AG10803 (cell line): ENCODE results near the gene SSB.
"Not testable (repeated sequence)": the region's sequence is repeated elsewhere in the genome, so short reads cannot be mapped to it uniquely, and the experiment has no call there.

Experiments used
- DNase-seq: peaks from one replicate; pipeline ENCODE4 v3.0.0; 2010; ENCODE audit warnings: low read depth
- H3K4me3 ChIP-seq: 2 replicates; pipeline ENCODE4 v1.5.1; 2011; ENCODE audit warnings: mild to moderate bottlenecking, low read length, control low read depth
- TF ChIP-seq, protein P1 (sequence below): conservative IDR thresholded peaks from 2 replicates; pipeline ENCODE4 v1.5.1; 2011; ENCODE audit warnings: mild to moderate bottlenecking, low read length, control low read depth, inconsistent platforms

The SSB gene

GRCh38 chr2:169849710-169850109, 51.0 kb downstream of the SSB start:
- TF ChIP-seq, protein P1, sequence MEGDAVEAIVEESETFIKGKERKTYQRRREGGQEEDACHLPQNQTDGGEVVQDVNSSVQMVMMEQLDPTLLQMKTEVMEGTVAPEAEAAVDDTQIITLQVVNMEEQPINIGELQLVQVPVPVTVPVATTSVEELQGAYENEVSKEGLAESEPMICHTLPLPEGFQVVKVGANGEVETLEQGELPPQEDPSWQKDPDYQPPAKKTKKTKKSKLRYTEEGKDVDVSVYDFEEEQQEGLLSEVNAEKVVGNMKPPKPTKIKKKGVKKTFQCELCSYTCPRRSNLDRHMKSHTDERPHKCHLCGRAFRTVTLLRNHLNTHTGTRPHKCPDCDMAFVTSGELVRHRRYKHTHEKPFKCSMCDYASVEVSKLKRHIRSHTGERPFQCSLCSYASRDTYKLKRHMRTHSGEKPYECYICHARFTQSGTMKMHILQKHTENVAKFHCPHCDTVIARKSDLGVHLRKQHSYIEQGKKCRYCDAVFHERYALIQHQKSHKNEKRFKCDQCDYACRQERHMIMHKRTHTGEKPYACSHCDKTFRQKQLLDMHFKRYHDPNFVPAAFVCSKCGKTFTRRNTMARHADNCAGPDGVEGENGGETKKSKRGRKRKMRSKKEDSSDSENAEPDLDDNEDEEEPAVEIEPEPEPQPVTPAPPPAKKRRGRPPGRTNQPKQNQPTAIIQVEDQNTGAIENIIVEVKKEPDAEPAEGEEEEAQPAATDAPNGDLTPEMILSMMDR, result no peak
- H3K4me3 ChIP-seq, result no peak overlapping the region
- no peak for DNase-seq

DNA sequence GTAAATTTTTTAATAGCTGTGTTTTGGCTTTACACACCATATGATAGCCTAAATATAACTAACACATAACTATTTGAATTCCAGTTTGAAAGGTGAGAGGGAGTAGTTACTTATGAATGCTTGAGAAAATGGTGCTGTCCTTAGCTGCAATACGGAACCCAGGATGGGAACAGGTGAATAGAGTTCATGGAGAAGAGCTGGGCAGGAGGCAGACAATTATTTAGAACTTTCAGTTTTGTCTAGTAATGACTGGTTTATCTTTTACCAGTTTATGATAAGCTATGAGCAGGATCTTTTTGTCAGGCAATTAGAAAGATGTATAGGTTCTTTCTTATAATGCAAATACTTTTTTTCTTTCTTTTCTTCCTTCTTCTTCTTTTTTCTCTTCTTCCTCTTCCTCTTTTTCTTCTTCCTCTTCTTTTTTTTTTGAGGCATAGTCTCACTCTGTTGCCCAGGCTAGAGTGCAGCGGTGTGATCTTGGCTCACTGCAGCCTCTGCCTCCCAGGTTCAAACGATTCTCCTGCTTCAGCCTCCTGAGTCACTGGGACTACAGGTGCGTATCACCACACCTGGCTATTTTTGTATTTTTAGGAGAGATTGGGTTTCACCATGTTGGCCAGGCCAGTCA, 54.5 kb downstream of the SSB start:
- DNase-seq, result no peak
- H3K4me3 ChIP-seq, result no peak overlapping the region
- TF ChIP-seq, protein P1, result no peak

DNA sequence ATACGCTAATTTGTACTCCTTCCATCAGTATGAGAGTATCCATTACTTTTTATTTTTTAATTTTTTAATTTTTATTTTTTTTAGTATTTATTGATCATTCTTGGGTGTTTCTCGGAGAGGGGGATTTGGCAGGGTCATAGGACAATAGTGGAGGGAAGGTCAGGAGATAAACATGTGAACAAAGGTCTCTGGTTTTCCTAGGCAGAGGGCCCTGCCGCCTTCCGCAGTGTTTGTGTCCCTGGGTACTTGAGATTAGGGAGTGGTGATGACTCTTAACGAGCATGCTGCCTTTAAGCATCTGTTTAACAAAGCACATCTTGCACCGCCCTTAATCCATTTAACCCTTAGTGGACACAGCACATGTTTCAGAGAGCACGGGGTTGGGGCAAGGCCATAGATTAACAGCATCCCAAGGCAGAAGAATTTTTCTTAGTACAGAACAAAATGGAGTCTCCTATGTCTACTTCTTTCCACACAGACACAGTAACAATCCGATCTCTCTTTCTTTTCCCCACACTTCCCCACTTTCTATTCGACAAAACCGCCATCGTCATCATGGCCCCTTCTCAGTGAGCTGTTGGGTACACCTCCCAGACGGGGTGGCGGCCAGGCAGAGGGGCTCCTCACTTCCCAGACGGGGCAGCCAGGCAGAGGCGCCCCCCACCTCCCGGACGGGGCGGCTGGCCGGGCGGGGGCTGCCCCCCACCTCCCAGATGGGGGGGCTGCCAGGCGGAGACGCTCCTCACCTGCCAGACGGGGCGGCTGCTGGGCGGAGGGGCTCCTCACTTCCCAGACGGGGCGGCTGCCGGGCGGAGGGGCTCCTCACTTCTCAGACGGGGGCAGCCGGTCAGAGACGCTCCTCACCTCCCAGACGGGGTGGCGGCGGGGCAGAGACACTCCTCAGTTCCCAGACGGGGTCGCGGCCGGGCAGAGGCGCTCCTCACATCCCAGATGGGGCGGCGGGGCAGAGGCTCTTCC, 56.9 kb downstream of the SSB start:
- not testable (repeated sequence) for DNase-seq

DNA sequence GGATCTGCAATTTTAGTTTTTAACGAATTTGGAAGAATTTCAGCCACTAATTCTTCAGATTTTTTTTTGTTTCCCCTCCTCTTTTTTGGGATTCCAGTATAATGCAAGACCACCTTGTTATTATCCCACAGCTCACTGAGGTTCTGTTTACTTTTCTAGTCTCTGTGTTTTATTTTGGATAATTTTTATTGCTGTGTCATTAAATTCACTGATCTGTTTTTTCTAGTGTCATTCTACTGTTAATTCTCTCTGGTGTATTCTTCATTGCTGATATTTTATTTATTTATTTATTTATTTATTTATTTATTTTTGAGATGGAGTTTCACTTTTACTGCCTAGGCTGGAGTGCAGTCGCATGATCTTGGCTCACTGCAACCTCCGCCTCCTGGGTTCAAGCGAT, 60.8 kb downstream of the SSB start:
- no peak for DNase-seq

More for the DNA sequence above, 56.9 kb downstream of the SSB start:
- H3K4me3 ChIP-seq, result not testable (repeated sequence)

DNA sequence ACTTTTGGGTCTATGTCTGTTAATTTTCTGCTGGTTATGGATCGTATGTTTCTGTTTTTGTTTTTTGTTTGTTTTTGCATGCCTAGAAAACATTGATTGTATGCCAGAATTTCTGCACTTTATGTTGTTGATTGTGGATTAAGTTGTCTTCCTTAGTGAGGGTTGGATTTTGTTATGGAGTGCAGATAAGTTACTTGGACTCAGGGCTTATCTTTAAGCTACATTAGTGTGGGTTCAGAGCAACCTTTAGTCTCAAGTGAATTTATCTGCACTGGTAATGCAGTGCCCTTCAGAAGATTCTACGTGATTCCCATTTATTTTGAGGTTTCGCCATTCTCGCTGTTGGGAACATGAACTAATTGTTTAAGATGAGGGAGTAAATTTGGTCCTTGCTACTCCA, 61.5 kb downstream of the SSB start:
- TF ChIP-seq, protein P1, result no peak
- no peak overlapping the region for H3K4me3 ChIP-seq
- DNase-seq, result no peak

More for the DNA sequence above, 60.8 kb downstream of the SSB start:
- TF ChIP-seq, protein P1, result no peak
- no peak overlapping the region for H3K4me3 ChIP-seq
